Endothelial cell of umbilical vein (primary cell): Measurements from ENCODE around the gene KDM4B. TPM values are rescaled to one million over a fixed set of nuclear protein-coding genes. Genes with fewer than 3 reads are reported as not detected.

ENCODE experiments used
- BruUV-seq: library from RNA; stranded (reverse); fragments of 400-500 nt; replicated peaks from 2 replicates; lab custom pipeline; 2021; lab: Mats Ljungman, UMichigan
- CTCF ChIA-PET: fragments of 300-600, 350-600 bp; sonication (Branson Sonifier 250); formaldehyde crosslinking; loops from one replicate; lab custom pipeline; 2021; ENCODE audit warnings: antibody characterized with exemption, inconsistent platforms; lab: Charles Lee
- POLR2A ChIA-PET: fragments of 300-600, 350-600 bp; sonication (Branson Sonifier 250); formaldehyde crosslinking; loops from one replicate; lab custom pipeline; 2021; ENCODE audit warnings: antibody characterized with exemption, inconsistent platforms; lab: Charles Lee
- DNase-seq: peaks from one replicate; pipeline ENCODE4 v3.0.0-alpha.2; 2011; ENCODE audit warnings: low read depth, low spot score
- FAIRE-seq: peaks from 2 replicates; lab custom pipeline; 2011; peaks lifted over from hg19 to GRCh38; lab: Jason Lieb, UNC
- H2AFZ ChIP-seq: 2 replicates; pipeline ENCODE4 v1.6.0; 2012; ENCODE audit warnings: low read depth, low read length, control low read depth, inconsistent platforms
- H3K27ac ChIP-seq: 2 replicates; pipeline ENCODE4 v1.5.1; 2011; ENCODE audit warnings: low read depth, mild to moderate bottlenecking, control low read depth, low read length, moderate library complexity; ENCODE audit not compliant: insufficient read depth
- H3K27me3 ChIP-seq, 2 experiments: 2 replicates each; pipeline versions ENCODE4 v1.6.0 to v1.6.1; 2011; ENCODE audit warnings: low read length in 2 of 2, mixed read lengths in 1 of 2; ENCODE audit not compliant: control insufficient read depth in 2 of 2, insufficient read depth in 2 of 2
- H3K36me3 ChIP-seq, 2 experiments: 2 replicates in 1 of 2; 3 replicates in 1 of 2; pipeline ENCODE4 v1.5.1; 2011; ENCODE audit warnings: low read length in 2 of 2, mild to moderate bottlenecking in 1 of 2, moderate library complexity in 1 of 2; ENCODE audit not compliant: control insufficient read depth in 2 of 2, insufficient read depth in 2 of 2; ENCODE audit errors: extremely low read depth in 1 of 2
- H3K4me1 ChIP-seq: 3 replicates; pipeline ENCODE4 v1.5.1; 2011; ENCODE audit warnings: mild to moderate bottlenecking, low read length; ENCODE audit not compliant: control insufficient read depth, insufficient read depth; ENCODE audit errors: extremely low read depth
- H3K4me2 ChIP-seq: 2 replicates; pipeline ENCODE4 v1.6.1; 2011; ENCODE audit warnings: low read length, control low read depth, mixed read lengths; ENCODE audit not compliant: insufficient read depth
- H3K4me3 ChIP-seq, 3 experiments: fragments of 200-600 bp in 1 of 3; sonication (generic), shearing (Covaris generic) in 1 of 3; replicated peaks in 1 of 3; 2 replicates each; pipeline ENCODE4 v1.5.1; 2011 to 2016; ENCODE audit warnings: control low read depth in 3 of 3, low read length in 3 of 3, mild to moderate bottlenecking in 2 of 3, inconsistent platforms in 1 of 3, low read depth in 1 of 3, moderate library complexity in 1 of 3; ENCODE audit not compliant: insufficient read depth in 1 of 3
- H3K79me2 ChIP-seq: 2 replicates; pipeline ENCODE4 v1.6.0; 2012; ENCODE audit warnings: low read length, inconsistent platforms; ENCODE audit not compliant: control insufficient read depth, insufficient read depth
- H3K9ac ChIP-seq: replicated peaks from 2 replicates; pipeline ENCODE3; 2011; ENCODE audit warnings: low read length, control low read depth; ENCODE audit not compliant: insufficient read depth; ENCODE audit errors: extremely low read depth
- H3K9me1 ChIP-seq: replicated peaks from 3 replicates; pipeline ENCODE4 v1.6.0; 2011; ENCODE audit warnings: mild to moderate bottlenecking, low read length; ENCODE audit not compliant: control insufficient read depth, insufficient read depth; ENCODE audit errors: extremely low read depth
- H3K9me3 ChIP-seq: replicated peaks from 2 replicates; pipeline ENCODE4 v1.5.1; 2012; ENCODE audit warnings: low read length, inconsistent platforms; ENCODE audit not compliant: control insufficient read depth, insufficient read depth
- H4K20me1 ChIP-seq: replicated peaks from 2 replicates; pipeline ENCODE3; 2011; ENCODE audit warnings: mild to moderate bottlenecking, low read length; ENCODE audit not compliant: control insufficient read depth, insufficient read depth; ENCODE audit errors: extremely low read depth
- CTCF ChIP-seq, 2 donors: IDR thresholded peaks; 1 replicate in 1 of 2; 2 replicates in 1 of 2; pipeline ENCODE4 v1.5.1; 2011; ENCODE audit warnings: low read length in 2 of 2, mild to moderate bottlenecking in 2 of 2, moderate library complexity in 2 of 2, control low read depth in 1 of 2, inconsistent platforms in 1 of 2, low read depth in 1 of 2; ENCODE audit not compliant: insufficient read depth in 1 of 2; ENCODE audit errors: extremely low read depth in 1 of 2
- EZH2 ChIP-seq: IDR thresholded peaks from 2 replicates; pipeline ENCODE4 v1.6.1; 2012; ENCODE audit warnings: borderline replicate concordance, low read depth, mild to moderate bottlenecking, moderate library complexity, low read length, inconsistent platforms; ENCODE audit not compliant: severe bottlenecking
- FOS ChIP-seq: IDR thresholded peaks from 2 replicates; pipeline ENCODE4 v1.6.1; 2011; ENCODE audit warnings: mild to moderate bottlenecking, low read length, moderate library complexity, borderline replicate concordance; ENCODE audit not compliant: insufficient read depth
- GATA2 ChIP-seq: IDR thresholded peaks from 2 replicates; pipeline ENCODE4 v1.7.0; 2011; ENCODE audit warnings: low read depth, mild to moderate bottlenecking, moderate library complexity, mixed read lengths, low read length; ENCODE audit not compliant: insufficient read length, insufficient read depth
- JUN ChIP-seq: IDR thresholded peaks from 2 replicates; pipeline ENCODE4 v1.6.1; 2011; ENCODE audit warnings: borderline replicate concordance, low read depth; ENCODE audit not compliant: insufficient read length, insufficient read depth
- MAX ChIP-seq: IDR thresholded peaks from 2 replicates; pipeline ENCODE4 v1.6.1; 2011; ENCODE audit not compliant: insufficient read depth, insufficient read length
- MYC ChIP-seq: IDR thresholded peaks from one replicate; pipeline ENCODE4 v1.6.1; 2011; ENCODE audit warnings: mild to moderate bottlenecking, low read depth, low read length
- POLR2A ChIP-seq: IDR thresholded peaks from 2 replicates; pipeline ENCODE4 v1.6.1; 2012; ENCODE audit warnings: low read depth, mild to moderate bottlenecking, control low read depth, low read length
- POLR2AphosphoS5 ChIP-seq: IDR thresholded peaks from 2 replicates; pipeline ENCODE4 v1.6.1; 2012; ENCODE audit warnings: low read depth, mild to moderate bottlenecking, control low read depth, low read length, moderate library complexity; ENCODE audit not compliant: insufficient read depth
- dilution Hi-C: fragments of 300-500 bp; cut with MboI; formaldehyde crosslinking; loops from one replicate; pipeline ENCODE4 v1.15.0; 2019; ENCODE audit warnings: low sequenced_read_pairs; ENCODE audit not compliant: extremely low pct_ligation_motif_present
- intact Hi-C: fragments of 100-400 bp; cut with micrococcal nuclease; formaldehyde crosslinking; loops from one replicate; pipeline ENCODE4 v1.10.0; 2022
- polyA plus RNA-seq, 4 experiments: library from polyadenylated mRNA; depleted of rRNA in 3 of 4; stranded (reverse) in 3 of 4; unstranded in 1 of 4; fragments of >200 nt; gene quantifications; 2 replicates each; pipeline versions ENCODE4 v1.2.1 to v1.2.3, GENCODE V29; 2011 to 2012; ENCODE audit warnings: missing spikeins in 1 of 4
- total RNA-seq: library from RNA; stranded (reverse); gene quantifications from 2 replicates; pipeline ENCODE4 v1.2.3, GENCODE V29; 2021

Gene KDM4B
- total and polyA plus RNA-seq, 2 donors (not counting 3 experiments of a cell fraction or from before 2014, with no cell fraction given), result 12.4 to 37.2 TPM

GRCh38 chr19:5059213-5059574 lies 90.3 kb downstream of the KDM4B start:
- no peak overlapping the region for H2AFZ ChIP-seq
- peaks cover 0 to 9% of the 10 kb centered on the region in 2 experiments for H3K36me3 ChIP-seq
- H3K9ac ChIP-seq, result no peak overlapping the region
- H3K79me2 ChIP-seq, result no peaks in the 10 kb centered on the region
- H3K27ac ChIP-seq, result no peak overlapping the region
- H3K9me1 ChIP-seq, result no peaks in the 10 kb centered on the region
- no peaks in the 10 kb centered on the region for H3K4me1 ChIP-seq
- H3K4me2 ChIP-seq, result no peak overlapping the region
- no peak for DNase-seq
- no peak for TF ChIP-seq MYC
- no peak for TF ChIP-seq FOS
- TF ChIP-seq POLR2AphosphoS5, result no peak
- no peak for TF ChIP-seq JUN
- TF ChIP-seq GATA2, result no peak
- no peak for TF ChIP-seq EZH2
- no peak for TF ChIP-seq MAX
- TF ChIP-seq CTCF (IDR thresholded peaks at IDR 0.05; ENCODE audit: extremely low read depth in 1 of 2, insufficient read depth in 1 of 2, low read depth in 1 of 2, low read length in 2 of 2), result no peak
- no peak for TF ChIP-seq POLR2A
- H3K27me3 ChIP-seq, result no peaks in the 10 kb centered on the region
- no peaks in the 10 kb centered on the region for H3K9me3 ChIP-seq
- ChIA-PET CTCF (interaction anchor here (1.2 kb wide), 1 partner anchor 11 kb away, joined by 3 read pairs; no protein-coding TSS in a partner anchor), POLR2A (no interaction called here)
- no peaks in the 10 kb centered on the region for H4K20me1 ChIP-seq
- no peak for FAIRE-seq
- dilution Hi-C loops (no loop called here), intact Hi-C loops (loop anchor here (5.0 kb wide), 1 partner anchor 68 kb away; no protein-coding TSS in a partner anchor)
- no TSS peak for BruUV-seq
- H3K4me3 ChIP-seq, result no peak overlapping the region
